ENCODE data around the gene ST6GALNAC1. TPM values are rescaled to one million over a fixed set of nuclear protein-coding genes. Genes with fewer than 3 reads are reported as not detected.

Gene ST6GALNAC1
- total RNA-seq, 2 experiments from 2014 or later: 1.8 to 2.5 TPM

DNA sequence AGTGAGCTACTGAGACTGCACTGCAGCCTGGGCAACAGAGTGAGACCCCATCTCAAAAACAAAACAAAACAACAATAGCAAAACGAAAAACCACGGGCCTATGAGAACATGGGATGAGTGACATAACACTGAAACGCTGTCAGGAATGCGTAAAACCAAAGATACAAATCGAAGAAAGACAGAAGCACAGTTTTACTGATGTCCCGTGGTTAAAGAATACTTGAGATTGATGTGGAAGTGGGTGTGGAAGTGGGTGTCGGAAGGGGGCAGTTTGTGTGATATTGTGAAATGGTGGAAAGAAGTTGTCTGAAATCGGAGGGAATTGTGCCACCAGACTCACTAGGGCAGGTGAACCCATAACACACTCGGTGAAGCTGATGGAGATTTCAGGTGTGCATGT lies 67.4 kb downstream of the ST6GALNAC1 start:
- Mint-ChIP-seq H3K27ac (no peak overlapping the region), H3K4me1 (ENCODE audit: low read depth) (no peaks in the 10 kb centered on the region), H3K27me3 (no peaks in the 10 kb centered on the region), H3K9me3 (no peaks in the 10 kb centered on the region), H3K36me3 (ENCODE audit: low read depth) (no peaks in the 10 kb centered on the region), H3K4me3 (no peak overlapping the region)
- H3K9me3 ChIP-seq (ENCODE audit: control insufficient read depth in 1 of 2, insufficient read depth in 1 of 2, low read length in 2 of 2): no peaks in the 10 kb centered on the region
- H3K36me3 ChIP-seq (ENCODE audit: insufficient read depth, low read length): no peaks in the 10 kb centered on the region
- ChIA-PET POLR2A (no interaction called here), CTCF (interaction anchor here (0.6 kb wide), 1 partner anchor 8 kb away, joined by 3 read pairs; no protein-coding TSS in a partner anchor)
- intact Hi-C loops (cut with DNase I, micrococcal nuclease): loop anchor here in 1 of 2 experiments (10.0 kb wide), 1 partner anchor 49 kb away; no protein-coding TSS in a partner anchor
- ATAC-seq (ENCODE audit: poor library complexity) (no peak), DNase-seq (no peak)
- TF ChIP-seq CTCF (IDR thresholded peaks at IDR 0.05): no peak
- H3K27ac ChIP-seq (ENCODE audit: low read depth in 1 of 2, low read length in 2 of 2): no peak overlapping the region
- no peaks in the 10 kb centered on the region for H3K27me3 ChIP-seq (ENCODE audit: control insufficient read depth in 1 of 2, insufficient read depth in 2 of 2, low read length in 2 of 2)
- no peaks in the 10 kb centered on the region for H3K4me1 ChIP-seq (ENCODE audit: insufficient read depth, low read length)
- no peak overlapping the region for H3K4me3 ChIP-seq (ENCODE audit: low read length)

DNA sequence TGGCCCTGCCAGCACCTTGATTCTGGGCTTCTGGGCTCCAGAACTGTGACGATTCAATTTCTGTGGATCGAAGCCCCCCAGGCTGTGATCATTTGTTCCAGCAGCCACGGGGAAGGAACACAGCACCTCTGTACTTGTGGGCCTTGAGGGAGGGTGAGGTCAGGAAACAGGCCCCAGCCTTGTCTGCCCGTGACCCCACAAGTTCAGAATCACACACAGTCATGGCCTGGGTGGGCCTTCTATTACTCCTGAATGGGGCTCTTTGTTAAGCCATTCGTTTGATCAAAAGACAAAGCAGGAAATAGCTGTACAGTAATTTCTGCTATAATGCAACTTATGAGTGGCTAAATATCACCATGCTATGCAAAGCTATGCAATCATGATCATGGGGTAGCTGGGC lies 68.0 kb downstream of the ST6GALNAC1 start:
- H3K9me3 Mint-ChIP-seq: no peaks in the 10 kb centered on the region
- ChIA-PET POLR2A (no interaction called here), CTCF (interaction anchor here (0.6 kb wide), 1 partner anchor 9 kb away, joined by 3 read pairs; no protein-coding TSS in a partner anchor)
- no peaks in the 10 kb centered on the region for H3K36me3 Mint-ChIP-seq (ENCODE audit: low read depth)
- H3K4me3 ChIP-seq (ENCODE audit: low read length): no peak overlapping the region
- H3K27me3 ChIP-seq (ENCODE audit: control insufficient read depth in 1 of 2, insufficient read depth in 2 of 2, low read length in 2 of 2): no peaks in the 10 kb centered on the region
- H3K27ac Mint-ChIP-seq: no peak overlapping the region
- no peaks in the 10 kb centered on the region for H3K36me3 ChIP-seq (ENCODE audit: insufficient read depth, low read length)
- no peak for ATAC-seq (ENCODE audit: poor library complexity)
- no peak overlapping the region for H3K27ac ChIP-seq (ENCODE audit: low read depth in 1 of 2, low read length in 2 of 2)
- intact Hi-C loops (cut with DNase I, micrococcal nuclease): loop anchor here in 1 of 2 experiments (10.0 kb wide), 1 partner anchor 49 kb away; no protein-coding TSS in a partner anchor
- TF ChIP-seq CTCF (IDR thresholded peaks at IDR 0.05): no peak
- no peak overlapping the region for H3K4me3 Mint-ChIP-seq
- no peak for DNase-seq
- H3K4me1 Mint-ChIP-seq (ENCODE audit: low read depth): no peaks in the 10 kb centered on the region
- no peaks in the 10 kb centered on the region for H3K4me1 ChIP-seq (ENCODE audit: insufficient read depth, low read length)
- no peaks in the 10 kb centered on the region for H3K27me3 Mint-ChIP-seq
- H3K9me3 ChIP-seq (ENCODE audit: control insufficient read depth in 1 of 2, insufficient read depth in 1 of 2, low read length in 2 of 2): peaks cover 0 to 4% of the 10 kb centered on the region in 2 experiments

Other genes with a start within 250 kb of the ST6GALNAC1 start
- 10 to 100 TPM; 22.7 to 25.1 TPM for gene UBE2O, start 190.6 kb downstream of the ST6GALNAC1 start, total RNA-seq
- under 1 TPM in 1 of 2 experiments, not detected in 1; 0.14 TPM for gene AANAT, start 176.2 kb downstream of the ST6GALNAC1 start, total RNA-seq
- gene RHBDF2, start 142.3 kb downstream of the ST6GALNAC1 start, total RNA-seq: 10 to 100 TPM; 22.6 to 24.9 TPM
- not detected for gene CYGB, start 106.0 kb downstream of the ST6GALNAC1 start, total RNA-seq
- not detected for gene PRCD, start 103.7 kb downstream of the ST6GALNAC1 start, total RNA-seq
- 1 to 10 TPM in 1 of 2 experiments, under 1 TPM in 1; 0.49 to 1.2 TPM for gene ST6GALNAC2, start 57.9 kb downstream of the ST6GALNAC1 start, total RNA-seq
- 10 to 100 TPM; 11.4 to 12.1 TPM for gene MXRA7, start 67.2 kb upstream of the ST6GALNAC1 start, total RNA-seq
- gene JMJD6, start 82.8 kb upstream of the ST6GALNAC1 start, total RNA-seq: 100 to 1,000 TPM; 133 to 134 TPM
- 10 to 100 TPM; 35.4 to 37.8 TPM for gene METTL23, start 83.1 kb upstream of the ST6GALNAC1 start, total RNA-seq
- 100 to 1,000 TPM; 448 to 460 TPM for gene SRSF2, start 93.6 kb upstream of the ST6GALNAC1 start, total RNA-seq
- 10 to 100 TPM; 25.5 to 29.4 TPM for gene MFSD11, start 94.4 kb upstream of the ST6GALNAC1 start, total RNA-seq
- under 1 TPM; 0.28 to 0.77 TPM for gene MGAT5B, start 224.6 kb upstream of the ST6GALNAC1 start, total RNA-seq

All from CD4-positive, alpha-beta T cell (primary cell).